NK-92 treated with Interleukin-12 subunit alpha and Interleukin-12 subunit beta, amount 100 ng/mL, for 24 hours (cell line): Measurements from ENCODE around the gene C20orf144.

ENCODE experiments used
- DNase-seq: peaks from one replicate; lab custom pipeline; 2025; lab: John Stamatoyannopoulos, UW

C20orf144 gene

DNA sequence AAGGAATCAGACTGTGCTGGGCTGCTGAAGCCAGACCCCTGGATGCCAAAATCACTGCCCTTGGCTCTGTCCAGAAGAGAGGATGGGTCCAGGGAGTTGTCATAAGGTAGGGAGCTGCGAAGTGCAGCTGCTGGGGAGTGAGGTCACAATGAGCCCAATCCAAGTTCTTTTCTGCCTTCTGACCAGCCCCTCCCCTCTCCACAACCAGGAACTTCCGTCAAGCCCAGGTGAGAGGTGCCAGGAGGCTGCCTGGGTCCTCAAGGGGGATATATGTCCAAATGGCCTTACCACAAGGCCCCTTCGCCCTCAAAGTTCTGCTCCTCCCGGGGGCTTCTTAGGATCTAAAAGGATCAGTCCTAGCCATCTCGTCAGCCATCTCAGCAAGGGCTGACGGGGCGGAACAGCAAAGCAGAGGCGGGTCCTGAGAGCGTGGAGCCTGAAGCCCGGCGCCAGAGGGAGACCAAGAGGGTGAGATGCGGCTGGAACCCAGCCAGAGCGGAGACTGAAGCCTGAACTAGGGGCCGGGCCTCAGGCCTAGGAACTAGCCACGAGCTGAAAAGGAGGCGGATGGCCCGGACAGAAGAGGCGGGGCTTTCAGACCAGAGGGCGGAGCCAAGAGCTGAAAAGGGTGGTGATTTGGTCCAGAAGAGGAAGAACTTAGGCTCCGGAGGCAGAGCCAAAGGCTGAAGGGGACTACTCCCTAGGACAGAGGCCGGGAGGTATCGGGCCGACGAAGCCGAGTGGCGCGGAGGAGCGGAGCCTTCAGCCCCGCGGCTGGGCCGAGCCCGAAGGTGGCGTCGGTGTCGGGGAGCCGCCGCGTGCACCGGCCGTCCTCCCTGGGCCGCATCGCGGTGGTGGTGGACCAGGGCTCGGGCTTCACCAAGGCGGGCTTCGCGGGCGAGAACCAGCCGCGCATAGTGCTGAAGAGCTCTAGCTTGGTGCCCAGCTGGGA is 4.4 kb downstream of the C20orf144 start, which contains the start of gene ACTL10:
Gene ACTL10 (plus strand): TSS at position 651 of the 952 bp plus-strand sequence. CDS start 555 bp downstream, outside the sequence.
- DNase-seq = peak; percentile 61

GRCh38 chr20:33667245-33667675 is 5.1 kb downstream of the C20orf144 start:
- peak; percentile 50 for DNase-seq

- DNase-seq = peak; percentile 53
Measured at GRCh38 chr20:33667676-33668465, 5.7 kb downstream of the C20orf144 start.

DNA sequence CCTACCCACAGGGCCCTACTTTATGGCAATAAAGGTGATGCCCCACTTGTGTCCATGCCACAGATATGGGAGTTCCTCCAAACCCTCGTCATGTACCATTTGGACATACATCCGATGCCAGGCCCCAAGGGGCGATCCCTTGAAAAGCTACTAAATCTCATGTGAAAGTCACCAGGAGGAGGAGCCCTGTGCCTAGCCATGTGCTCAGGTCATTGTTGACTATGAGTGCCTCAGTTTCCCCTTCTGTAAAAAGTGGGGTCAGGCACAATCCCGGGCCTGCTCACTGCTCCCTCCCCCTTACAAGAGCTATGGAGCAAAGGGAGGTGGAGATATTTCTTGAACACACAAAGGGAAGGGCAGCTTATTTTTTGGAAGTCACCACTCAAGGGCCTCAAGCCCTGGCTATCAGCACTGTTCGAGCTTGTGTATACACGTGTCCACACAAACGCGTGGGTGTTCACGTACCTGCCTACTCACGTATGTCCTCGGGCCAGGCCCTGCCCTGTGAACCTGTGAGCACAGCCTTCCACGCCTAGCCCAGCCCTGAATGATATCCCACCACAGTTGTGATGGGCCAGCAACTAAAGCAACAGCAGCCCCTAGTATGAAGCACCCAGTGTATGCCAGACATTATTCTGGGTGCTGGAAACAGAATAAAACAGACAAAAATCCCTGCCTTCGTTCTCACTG is 6.5 kb downstream of the C20orf144 start:
- no peak for DNase-seq

DNA sequence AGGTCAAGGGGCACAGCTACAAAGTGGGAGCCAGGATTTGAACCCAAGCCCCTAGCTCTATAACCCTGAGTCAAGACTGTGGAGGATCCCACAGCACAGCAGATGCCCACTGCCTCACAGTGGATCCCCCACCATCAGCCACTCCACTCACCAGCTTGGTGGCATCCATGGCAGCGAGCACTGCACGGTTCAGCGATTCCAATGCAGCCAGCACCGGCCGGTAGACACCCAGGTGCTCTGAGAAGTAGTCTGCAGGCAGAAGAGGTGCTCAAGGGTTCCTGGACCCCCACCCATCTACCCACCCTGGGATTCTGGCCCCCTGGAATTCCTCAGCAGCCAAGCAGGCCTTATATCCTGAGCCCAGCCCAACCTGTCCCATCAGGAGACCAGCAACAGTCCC is 7.1 kb downstream of the C20orf144 start:
- DNase-seq = no peak

GRCh38 chr20:33669873-33670640 is 7.9 kb downstream of the C20orf144 start:
- no peak for DNase-seq

DNA sequence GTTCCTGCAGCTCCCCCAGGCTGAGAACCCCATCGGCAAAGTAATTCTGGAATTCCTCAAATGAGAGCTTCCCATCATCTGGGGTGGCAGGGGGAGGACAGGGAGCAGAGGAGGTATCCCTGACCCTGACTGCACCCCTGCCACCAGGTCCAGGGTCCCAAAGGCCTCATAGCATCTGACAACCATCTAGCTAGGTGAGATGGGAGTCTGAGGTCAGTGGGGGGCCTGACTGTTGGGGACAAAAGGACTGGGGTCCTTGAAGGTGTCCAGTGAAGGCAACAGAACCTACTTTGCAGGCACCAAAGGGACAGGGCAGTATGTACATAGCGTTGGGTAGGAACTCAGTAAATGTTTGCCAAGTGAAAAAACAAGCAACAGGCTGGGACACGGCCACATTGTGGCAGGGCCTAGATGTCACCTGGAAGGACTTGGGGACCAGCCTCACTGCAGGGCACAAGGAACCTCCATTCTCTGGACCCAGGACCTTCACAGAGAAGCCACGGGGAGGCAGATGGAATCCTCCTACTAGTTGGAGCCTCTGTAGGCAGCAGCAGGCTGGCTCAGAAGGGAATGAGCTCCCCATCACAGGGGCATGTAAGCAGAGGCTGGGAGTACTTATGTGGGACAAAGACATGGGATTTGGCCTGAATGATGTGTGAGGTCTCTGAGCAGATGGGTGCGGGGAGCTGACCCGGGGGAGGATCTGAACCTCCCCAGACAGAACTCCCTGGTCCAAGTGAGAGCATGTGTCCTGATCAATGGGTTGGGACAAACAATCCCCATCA is 8.8 kb downstream of the C20orf144 start:
- no peak for DNase-seq

DNA sequence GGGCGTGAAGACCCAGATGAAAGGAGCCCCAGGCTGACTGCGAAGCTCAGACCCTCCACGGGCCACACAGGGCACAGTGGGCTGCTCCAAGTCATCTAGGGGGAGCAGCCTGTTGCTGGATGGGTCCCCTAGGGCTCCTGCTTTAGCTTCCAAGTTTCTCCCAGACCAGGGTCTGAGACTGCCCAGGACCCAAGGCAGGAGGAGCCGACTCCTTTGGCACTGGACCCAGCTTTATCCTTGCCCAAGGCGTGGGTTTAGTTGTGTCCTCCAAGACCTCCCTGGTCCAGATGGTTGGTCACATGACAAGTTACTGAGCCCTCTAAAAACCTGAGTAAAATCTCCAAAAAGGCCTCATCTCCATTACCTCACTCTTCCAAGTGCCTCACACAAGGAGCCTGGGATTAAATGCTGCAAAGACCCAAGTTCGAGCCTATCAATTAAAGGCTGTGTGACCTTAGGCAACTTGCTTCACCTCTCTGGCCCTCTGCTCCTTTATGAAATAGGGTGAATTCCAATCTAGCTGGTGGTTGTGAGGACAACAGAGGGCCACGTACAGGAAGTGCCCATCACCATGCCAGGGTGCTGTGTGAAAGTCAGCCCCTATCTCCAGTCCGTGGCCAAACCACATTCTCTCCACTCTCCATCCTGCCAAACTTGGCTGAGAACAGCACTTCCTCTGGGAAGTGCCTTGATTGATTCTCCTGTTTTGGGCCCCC is 9.6 kb downstream of the C20orf144 start:
- no peak for DNase-seq

GRCh38 chr20:33672426-33673113 is 10.4 kb downstream of the C20orf144 start:
- DNase-seq = no peak

DNA sequence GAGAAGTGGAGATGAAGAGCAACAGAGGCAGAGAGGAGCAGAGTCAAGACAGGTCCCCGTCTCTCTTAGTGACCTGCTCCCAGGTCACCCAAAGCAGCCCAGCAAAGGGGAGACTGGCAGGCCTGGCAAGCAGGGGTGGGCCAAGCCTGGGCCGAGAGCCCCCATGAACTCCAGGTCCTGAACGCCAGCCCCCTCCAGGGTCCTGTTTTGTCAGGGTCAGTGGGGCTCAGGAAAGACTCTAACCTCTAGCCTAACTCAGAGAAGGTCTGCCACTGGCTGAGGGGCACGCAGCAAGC is 10.9 kb downstream of the C20orf144 start:
- no peak for DNase-seq

GRCh38 chr20:33673410-33674293 is 11.5 kb downstream of the C20orf144 start:
- no peak for DNase-seq

GRCh38 chr20:33674294-33675135 is 12.4 kb downstream of the C20orf144 start, which contains the start of gene NECAB3:
TSS of gene NECAB3 (minus strand) at chr20:33674428. CDS start at chr20:33674352, 76 bp downstream.
- DNase-seq = peak; percentile 57

DNA sequence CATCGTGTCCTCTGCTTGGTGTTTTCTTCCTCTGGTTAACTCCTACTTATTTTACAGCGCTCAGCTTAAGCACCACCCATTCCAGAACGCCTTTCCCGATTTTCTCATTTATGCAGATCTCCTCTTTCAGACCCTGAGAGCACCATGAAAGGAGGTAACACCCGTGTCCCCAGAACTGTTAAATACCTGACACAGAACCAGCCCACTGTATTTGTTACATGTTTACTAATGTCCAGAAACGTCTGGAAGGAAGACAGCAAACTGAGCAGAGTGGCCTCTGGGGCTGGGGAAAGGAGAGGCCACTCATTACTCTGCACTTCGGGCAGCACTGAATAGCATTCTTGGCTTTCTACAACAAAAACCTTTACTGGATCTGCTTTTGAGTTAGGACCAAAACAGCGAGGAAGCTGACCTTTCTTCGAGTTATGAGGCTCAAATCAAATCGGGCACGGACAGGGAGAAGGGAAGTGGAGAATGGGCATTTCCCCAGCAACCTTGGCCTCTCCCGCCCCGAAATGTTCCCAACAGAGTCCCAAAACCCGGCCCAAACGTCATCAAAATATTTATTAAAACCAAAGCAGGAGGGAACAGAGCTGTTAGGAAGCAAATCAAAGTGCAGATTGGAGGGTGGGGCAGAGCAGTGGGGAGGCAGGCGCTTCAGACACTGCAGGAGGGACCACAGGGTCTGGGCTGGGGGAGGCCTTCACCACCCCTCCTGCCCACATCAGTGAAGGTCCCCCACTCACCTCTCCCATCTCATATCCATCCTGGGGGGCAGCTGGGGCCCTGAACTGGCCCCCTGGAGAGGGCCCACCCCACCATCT is 13.2 kb downstream of the C20orf144 start:
- no peak for DNase-seq

GRCh38 chr20:33676121-33676520 is 14.0 kb downstream of the C20orf144 start:
- DNase-seq = no peak

DNA sequence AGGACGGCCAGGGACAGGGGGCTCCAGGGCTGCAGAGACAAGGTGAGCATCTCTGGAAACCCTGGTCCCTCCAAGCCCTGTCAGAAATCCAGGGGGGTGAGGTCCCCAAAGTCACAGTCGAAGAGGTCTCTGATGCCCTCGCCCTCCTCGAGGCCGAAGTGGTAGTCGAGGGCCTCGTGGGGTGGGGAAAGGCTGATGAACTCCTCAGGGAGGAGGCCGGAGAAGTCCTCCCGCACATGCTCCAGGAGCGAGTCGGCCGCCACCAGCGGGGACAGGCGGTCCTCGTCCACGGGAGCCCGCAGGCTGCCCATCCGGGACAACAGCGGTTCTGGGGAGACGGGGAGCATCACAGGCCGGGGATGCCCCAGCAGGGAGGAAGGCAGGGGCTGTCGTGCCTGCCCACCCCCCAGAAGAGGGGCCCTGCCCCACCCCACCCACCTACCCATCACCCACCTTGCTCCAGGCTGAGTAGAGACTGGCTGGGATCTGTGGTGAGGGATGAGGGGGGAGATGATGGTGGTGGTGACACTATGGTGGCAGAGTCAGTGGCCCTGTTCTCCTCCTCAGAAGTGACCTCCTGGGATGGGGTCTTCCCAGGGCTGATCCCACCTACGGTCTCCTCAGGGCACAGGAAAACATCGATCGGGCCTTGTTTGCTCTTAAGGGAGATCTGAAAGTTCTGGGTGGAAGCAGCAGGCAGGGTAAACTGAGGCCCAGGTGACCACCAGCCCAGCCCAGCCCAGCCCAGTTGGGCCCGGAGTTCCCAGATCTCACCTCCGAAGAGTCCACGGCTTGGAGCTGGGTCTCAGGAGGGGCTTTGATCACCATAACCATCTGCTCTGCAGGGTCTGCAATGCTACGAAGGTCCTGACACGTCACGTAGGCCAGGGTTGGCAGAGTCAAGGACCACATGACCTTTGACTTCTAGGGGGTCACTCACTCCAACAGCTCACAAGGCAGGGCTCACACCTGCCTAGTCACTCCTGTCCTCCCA is 14.8 kb downstream of the C20orf144 start:
- DNase-seq = no peak
